Loucy (cell line): ENCODE data around the gene NUDT9.

ENCODE experiments used
- EZH2phosphoT487 ChIP-seq: fragments of 200-600 bp; IDR thresholded peaks from 2 replicates; pipeline ENCODE4 v1.6.1; 2018; ENCODE audit warnings: antibody characterized with exemption, mild to moderate bottlenecking, moderate library complexity, borderline replicate concordance
- TF ChIP-seq, protein P1 (sequence below): fragments of 200-600 bp; sonication (generic); conservative IDR thresholded peaks from 2 replicates; pipeline ENCODE4 v1.5.1; 2014; ENCODE audit warnings: mild to moderate bottlenecking, antibody characterized with exemption, low read length

DNA sequence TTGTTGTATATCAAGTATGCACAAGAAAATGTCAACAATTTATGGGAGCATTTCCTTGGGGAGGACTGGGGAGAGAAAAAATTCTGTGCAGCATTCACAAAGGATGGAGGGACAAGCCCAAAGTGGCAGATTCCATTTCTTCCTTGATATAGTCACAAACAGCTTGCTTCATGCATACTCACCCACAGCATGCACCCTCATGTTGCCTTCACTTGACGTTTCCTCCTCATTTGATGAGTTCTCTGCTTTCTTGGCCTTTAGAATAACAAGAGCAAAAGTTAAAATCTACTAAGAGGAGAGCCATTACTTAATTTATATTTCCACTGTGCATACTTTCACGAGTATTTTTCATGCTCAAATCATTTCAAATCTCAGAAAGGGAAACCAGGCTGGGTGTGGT, 69.1 kb downstream of the NUDT9 start:
- TF ChIP-seq, protein P1, sequence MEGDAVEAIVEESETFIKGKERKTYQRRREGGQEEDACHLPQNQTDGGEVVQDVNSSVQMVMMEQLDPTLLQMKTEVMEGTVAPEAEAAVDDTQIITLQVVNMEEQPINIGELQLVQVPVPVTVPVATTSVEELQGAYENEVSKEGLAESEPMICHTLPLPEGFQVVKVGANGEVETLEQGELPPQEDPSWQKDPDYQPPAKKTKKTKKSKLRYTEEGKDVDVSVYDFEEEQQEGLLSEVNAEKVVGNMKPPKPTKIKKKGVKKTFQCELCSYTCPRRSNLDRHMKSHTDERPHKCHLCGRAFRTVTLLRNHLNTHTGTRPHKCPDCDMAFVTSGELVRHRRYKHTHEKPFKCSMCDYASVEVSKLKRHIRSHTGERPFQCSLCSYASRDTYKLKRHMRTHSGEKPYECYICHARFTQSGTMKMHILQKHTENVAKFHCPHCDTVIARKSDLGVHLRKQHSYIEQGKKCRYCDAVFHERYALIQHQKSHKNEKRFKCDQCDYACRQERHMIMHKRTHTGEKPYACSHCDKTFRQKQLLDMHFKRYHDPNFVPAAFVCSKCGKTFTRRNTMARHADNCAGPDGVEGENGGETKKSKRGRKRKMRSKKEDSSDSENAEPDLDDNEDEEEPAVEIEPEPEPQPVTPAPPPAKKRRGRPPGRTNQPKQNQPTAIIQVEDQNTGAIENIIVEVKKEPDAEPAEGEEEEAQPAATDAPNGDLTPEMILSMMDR, result no peak
- no peak for TF ChIP-seq EZH2phosphoT487
